Measurements from ENCODE around the gene APOC3.

APOC3 gene

GRCh38 chr11:116869610-116870009, 39.9 kb downstream of the APOC3 start:
- Mint-ChIP-seq H3K27ac (no peak overlapping the region), H3K4me3 (no peak overlapping the region), H3K27me3 (ENCODE audit: low read depth, poor library complexity) (no peaks in the 10 kb centered on the region), H3K36me3 (ENCODE audit: low read depth) (peaks cover 65% of the 10 kb centered on the region), H3K9me3 (no peaks in the 10 kb centered on the region), H3K4me1 (no peaks in the 10 kb centered on the region)
- no peak for TF ChIP-seq CTCF (IDR thresholded peaks at IDR 0.05)
- no peak for DNase-seq

- no peaks in the 10 kb centered on the region for H3K27me3 Mint-ChIP-seq (ENCODE audit: low read depth, poor library complexity)
- H3K4me1 Mint-ChIP-seq = no peaks in the 10 kb centered on the region
- no peaks in the 10 kb centered on the region for H3K9me3 Mint-ChIP-seq
- no peak for DNase-seq
- no peak overlapping the region for H3K27ac Mint-ChIP-seq
- TF ChIP-seq CTCF (IDR thresholded peaks at IDR 0.05) = no peak
- peaks cover 69% of the 10 kb centered on the region for H3K36me3 Mint-ChIP-seq (ENCODE audit: low read depth)
- H3K4me3 Mint-ChIP-seq = no peak overlapping the region
Observed at GRCh38 chr11:116870054-116870453, 40.3 kb downstream of the APOC3 start.

- no peaks in the 10 kb centered on the region for H3K27me3 Mint-ChIP-seq (ENCODE audit: low read depth, poor library complexity)
- TF ChIP-seq CTCF (IDR thresholded peaks at IDR 0.05) = no peak
- peaks cover 71% of the 10 kb centered on the region for H3K36me3 Mint-ChIP-seq (ENCODE audit: low read depth)
- no peak for DNase-seq
- H3K27ac Mint-ChIP-seq = no peak overlapping the region
- H3K4me1 Mint-ChIP-seq = no peaks in the 10 kb centered on the region
- no peaks in the 10 kb centered on the region for H3K9me3 Mint-ChIP-seq
- H3K4me3 Mint-ChIP-seq = no peak overlapping the region
Observed at GRCh38 chr11:116871248-116871647, 41.5 kb downstream of the APOC3 start.

- DNase-seq = no peak
- no peak for TF ChIP-seq CTCF (IDR thresholded peaks at IDR 0.05)
- no peaks in the 10 kb centered on the region for H3K27me3 Mint-ChIP-seq (ENCODE audit: low read depth, poor library complexity)
Observed at GRCh38 chr11:116873381-116873780, 43.7 kb downstream of the APOC3 start.

GRCh38 chr11:116874251-116874650, 44.5 kb downstream of the APOC3 start:
- no peaks in the 10 kb centered on the region for H3K27me3 Mint-ChIP-seq (ENCODE audit: low read depth, poor library complexity)
- no peak for TF ChIP-seq CTCF (IDR thresholded peaks at IDR 0.05)

More at GRCh38 chr11:116873381-116873780, 43.7 kb downstream of the APOC3 start:
- Mint-ChIP-seq H3K4me1 (no peaks in the 10 kb centered on the region), H3K27ac (no peak overlapping the region), H3K9me3 (no peaks in the 10 kb centered on the region), H3K36me3 (ENCODE audit: low read depth) (peaks cover 52% of the 10 kb centered on the region), H3K4me3 (no peak overlapping the region)

GRCh38 chr11:116875194-116875593, 45.5 kb downstream of the APOC3 start:
- H3K4me1 Mint-ChIP-seq = peaks cover 5% of the 10 kb centered on the region
- no peak for TF ChIP-seq CTCF (IDR thresholded peaks at IDR 0.05)
- peaks cover 43% of the 10 kb centered on the region for H3K36me3 Mint-ChIP-seq (ENCODE audit: low read depth)
- H3K4me3 Mint-ChIP-seq = no peak overlapping the region
- no peaks in the 10 kb centered on the region for H3K9me3 Mint-ChIP-seq
- no peak for DNase-seq
- H3K27me3 Mint-ChIP-seq (ENCODE audit: low read depth, poor library complexity) = peaks cover 4% of the 10 kb centered on the region
- no peak overlapping the region for H3K27ac Mint-ChIP-seq

More at GRCh38 chr11:116874251-116874650, 44.5 kb downstream of the APOC3 start:
- H3K4me1 Mint-ChIP-seq = no peaks in the 10 kb centered on the region
- H3K27ac Mint-ChIP-seq = no peak overlapping the region
- no peak overlapping the region for H3K4me3 Mint-ChIP-seq
- H3K36me3 Mint-ChIP-seq (ENCODE audit: low read depth) = peaks cover 48% of the 10 kb centered on the region
- no peaks in the 10 kb centered on the region for H3K9me3 Mint-ChIP-seq
- DNase-seq = no peak
